Neutrophil (primary cell): ENCODE results near the gene POLD3.
"Not testable (repeated sequence)": the region's sequence is repeated elsewhere in the genome, so short reads cannot be mapped to it uniquely, and the experiment has no call there.

Experiments used
- H3K27ac ChIP-seq: fragments of 200-600 bp; sonication (generic); 2 replicates; pipeline ENCODE4 v1.5.1; 2016; ENCODE audit warnings: mild to moderate bottlenecking, moderate library complexity
- H3K27me3 ChIP-seq: fragments of 200-600 bp; sonication (generic); 2 replicates; pipeline ENCODE4 v1.6.0; 2016; ENCODE audit warnings: mild to moderate bottlenecking
- H3K36me3 ChIP-seq: fragments of 200-600 bp; sonication (generic); 2 replicates; pipeline ENCODE4 v1.5.1; 2017
- H3K4me1 ChIP-seq, 2 experiments: fragments of 200-600 bp in 1 of 2; sonication (generic) in 1 of 2; 1 replicate in 1 of 2; 2 replicates in 1 of 2; pipeline versions ENCODE4 v1.5.1 to v1.6.1; 2013 to 2016; ENCODE audit warnings: low read depth in 1 of 2, low read length in 1 of 2, mild to moderate bottlenecking in 1 of 2, moderate library complexity in 1 of 2; ENCODE audit not compliant: control insufficient read depth in 1 of 2, insufficient read depth in 1 of 2
- H3K4me3 ChIP-seq, 2 experiments: fragments of 200-600 bp in 1 of 2; sonication (generic) in 1 of 2; 1 replicate in 1 of 2; 2 replicates in 1 of 2; pipeline ENCODE4 v1.5.1; 2013 to 2016; ENCODE audit warnings: low read depth in 1 of 2, low read length in 1 of 2, mild to moderate bottlenecking in 1 of 2, moderate library complexity in 1 of 2
- H3K9me3 ChIP-seq: fragments of 200-600 bp; sonication (generic); 2 replicates; pipeline ENCODE4 v1.5.1; 2016
- TF ChIP-seq, protein P1 (sequence below): fragments of 200-600 bp; sonication (generic); IDR thresholded peaks from 2 replicates; pipeline ENCODE4 v1.5.1; 2016; ENCODE audit warnings: antibody characterized with exemption

POLD3 gene

DNA sequence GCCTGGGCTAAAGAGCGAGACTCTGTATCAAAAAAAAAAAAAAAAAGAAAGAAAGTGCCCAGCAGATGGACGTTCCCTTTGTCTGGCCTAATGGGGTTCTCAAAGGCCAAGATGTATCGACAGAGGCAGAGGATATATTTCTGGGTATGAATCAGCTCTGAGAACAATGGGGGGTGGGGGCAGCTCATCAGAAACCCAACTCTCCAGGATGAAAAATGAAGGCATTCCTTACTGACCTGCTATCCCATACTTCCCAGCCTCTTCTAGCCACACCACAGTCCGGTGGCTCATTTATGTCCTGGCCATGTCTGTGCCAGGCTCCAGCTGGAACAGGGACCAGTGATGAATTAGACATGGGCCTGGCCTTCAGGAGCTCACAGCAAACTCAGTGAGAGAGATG, 15.2 kb upstream of the POLD3 start:
- TF ChIP-seq, protein P1, sequence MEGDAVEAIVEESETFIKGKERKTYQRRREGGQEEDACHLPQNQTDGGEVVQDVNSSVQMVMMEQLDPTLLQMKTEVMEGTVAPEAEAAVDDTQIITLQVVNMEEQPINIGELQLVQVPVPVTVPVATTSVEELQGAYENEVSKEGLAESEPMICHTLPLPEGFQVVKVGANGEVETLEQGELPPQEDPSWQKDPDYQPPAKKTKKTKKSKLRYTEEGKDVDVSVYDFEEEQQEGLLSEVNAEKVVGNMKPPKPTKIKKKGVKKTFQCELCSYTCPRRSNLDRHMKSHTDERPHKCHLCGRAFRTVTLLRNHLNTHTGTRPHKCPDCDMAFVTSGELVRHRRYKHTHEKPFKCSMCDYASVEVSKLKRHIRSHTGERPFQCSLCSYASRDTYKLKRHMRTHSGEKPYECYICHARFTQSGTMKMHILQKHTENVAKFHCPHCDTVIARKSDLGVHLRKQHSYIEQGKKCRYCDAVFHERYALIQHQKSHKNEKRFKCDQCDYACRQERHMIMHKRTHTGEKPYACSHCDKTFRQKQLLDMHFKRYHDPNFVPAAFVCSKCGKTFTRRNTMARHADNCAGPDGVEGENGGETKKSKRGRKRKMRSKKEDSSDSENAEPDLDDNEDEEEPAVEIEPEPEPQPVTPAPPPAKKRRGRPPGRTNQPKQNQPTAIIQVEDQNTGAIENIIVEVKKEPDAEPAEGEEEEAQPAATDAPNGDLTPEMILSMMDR, result no peak
- no peak overlapping the region for H3K27ac ChIP-seq
- no peaks in the 10 kb centered on the region for H3K27me3 ChIP-seq
- H3K4me1 ChIP-seq, result peaks cover 0 to 15% of the 10 kb centered on the region in 2 experiments
- no peaks in the 10 kb centered on the region for H3K36me3 ChIP-seq
- no peak overlapping the region for H3K4me3 ChIP-seq
- no peaks in the 10 kb centered on the region for H3K9me3 ChIP-seq

DNA sequence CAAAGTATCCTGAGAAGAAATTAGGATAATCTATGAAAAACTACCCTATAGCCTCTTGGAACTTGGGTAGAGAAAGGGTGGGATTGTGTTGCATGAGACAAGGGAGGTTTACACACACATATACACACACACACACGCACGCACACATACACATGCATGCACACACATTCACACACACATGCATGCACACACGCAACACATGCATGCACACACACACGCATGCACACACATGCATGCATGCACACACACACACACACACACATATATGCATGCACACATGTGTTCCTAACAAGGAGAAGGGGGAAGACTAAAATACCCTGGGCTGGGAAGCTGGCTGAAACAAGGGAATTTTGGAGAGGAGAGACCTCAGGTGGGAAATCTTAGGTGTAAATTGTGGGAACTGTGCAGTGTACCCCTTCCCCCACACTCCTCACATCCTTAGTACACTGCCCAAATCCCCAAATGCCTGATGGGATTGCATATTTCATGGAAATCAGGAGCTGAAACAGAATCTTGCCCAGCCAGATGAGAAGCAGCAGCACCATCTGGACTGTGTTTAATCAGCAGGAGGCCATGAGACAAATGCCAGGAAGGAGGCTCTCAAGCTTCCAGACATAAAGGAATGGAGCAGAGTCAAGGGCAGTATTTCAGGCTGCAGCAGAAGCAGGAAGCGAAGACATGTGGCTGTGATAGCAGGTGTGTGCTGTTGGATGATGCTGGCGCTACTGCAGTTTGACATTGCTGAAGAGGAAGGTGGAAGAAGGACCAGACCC, 14.6 kb upstream of the POLD3 start:
- Histone ChIP-seq H3K4me3 (no peak overlapping the region), H3K9me3 (no peaks in the 10 kb centered on the region), H3K4me1 (peaks cover 0 to 15% of the 10 kb centered on the region in 2 experiments), H3K36me3 (no peaks in the 10 kb centered on the region), H3K27ac (no peak overlapping the region), H3K27me3 (no peaks in the 10 kb centered on the region)
- TF ChIP-seq, protein P1, result no peak

DNA sequence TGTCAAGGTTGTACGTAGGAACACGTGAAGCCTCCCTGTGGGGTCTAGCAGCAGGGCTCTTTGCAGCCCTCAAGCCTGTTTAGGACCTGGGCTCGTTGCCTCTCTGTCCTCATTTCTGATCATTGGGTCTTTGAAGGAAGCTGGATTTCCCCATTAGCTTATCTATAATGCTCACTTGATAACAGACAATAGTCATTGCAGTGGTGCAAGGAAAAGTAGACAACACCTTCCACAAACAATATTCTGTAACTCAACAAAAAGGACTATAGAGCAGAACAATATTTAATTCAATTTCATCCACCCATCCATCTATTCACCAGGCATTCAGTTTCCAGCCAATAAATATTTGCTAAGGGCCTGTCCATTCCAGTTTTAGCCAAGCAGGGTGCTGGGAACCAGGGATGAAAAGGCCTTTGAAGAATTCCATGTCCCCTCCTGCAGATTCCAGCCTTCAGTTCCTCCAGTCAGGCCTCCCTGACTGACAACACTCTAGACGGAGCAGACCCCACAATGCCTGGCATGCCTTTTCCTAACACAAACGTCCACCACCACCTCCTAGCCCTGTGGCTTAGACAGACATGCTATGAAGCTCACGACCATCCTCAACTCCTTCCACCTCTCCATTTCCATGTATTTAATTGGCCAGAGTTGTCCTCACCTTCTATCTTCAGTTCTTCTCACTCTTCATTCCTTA, 12.7 kb upstream of the POLD3 start:
- H3K36me3 ChIP-seq, result no peaks in the 10 kb centered on the region
- peaks cover 0 to 15% of the 10 kb centered on the region in 2 experiments for H3K4me1 ChIP-seq
- TF ChIP-seq, protein P1, result no peak
- H3K4me3 ChIP-seq, result no peak overlapping the region
- H3K27me3 ChIP-seq, result no peaks in the 10 kb centered on the region
- no peak overlapping the region for H3K27ac ChIP-seq
- H3K9me3 ChIP-seq, result no peaks in the 10 kb centered on the region

DNA sequence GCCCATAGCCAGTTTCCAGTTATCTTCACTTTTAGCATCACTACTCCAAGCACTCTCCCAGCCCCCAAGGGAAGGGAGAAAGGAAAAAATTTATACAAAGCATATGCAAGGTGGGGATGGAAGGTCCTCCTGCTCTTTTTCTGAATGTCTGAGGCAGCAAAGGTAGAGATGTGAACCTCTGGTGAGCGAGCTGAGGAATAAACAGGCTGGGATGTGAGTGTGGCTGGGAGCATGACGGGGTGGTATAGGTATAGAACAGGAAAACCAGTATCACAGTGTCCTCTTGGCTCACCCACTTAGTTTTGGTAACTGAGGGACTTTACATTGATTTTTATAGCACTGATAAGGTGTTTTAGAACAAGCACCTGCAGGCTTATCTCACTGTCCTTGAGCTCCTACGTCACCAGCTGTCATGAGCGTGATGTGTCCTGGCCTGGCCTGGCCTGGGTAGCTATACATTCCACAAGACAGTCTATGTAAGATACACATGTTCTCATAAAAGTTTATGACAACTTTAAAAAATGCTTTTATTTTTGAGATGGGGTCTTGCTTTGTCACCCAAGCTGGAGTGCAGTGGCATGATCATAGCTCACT, 10.3 kb upstream of the POLD3 start:
- H3K4me3 ChIP-seq, result no peak overlapping the region
- no peaks in the 10 kb centered on the region for H3K36me3 ChIP-seq
- H3K27me3 ChIP-seq, result no peaks in the 10 kb centered on the region
- no peaks in the 10 kb centered on the region for H3K9me3 ChIP-seq
- TF ChIP-seq, protein P1, result no peak
- peak overlapping the region; percentile 73 for H3K27ac ChIP-seq
- H3K4me1 ChIP-seq, result peaks cover 0 to 15% of the 10 kb centered on the region in 2 experiments

DNA sequence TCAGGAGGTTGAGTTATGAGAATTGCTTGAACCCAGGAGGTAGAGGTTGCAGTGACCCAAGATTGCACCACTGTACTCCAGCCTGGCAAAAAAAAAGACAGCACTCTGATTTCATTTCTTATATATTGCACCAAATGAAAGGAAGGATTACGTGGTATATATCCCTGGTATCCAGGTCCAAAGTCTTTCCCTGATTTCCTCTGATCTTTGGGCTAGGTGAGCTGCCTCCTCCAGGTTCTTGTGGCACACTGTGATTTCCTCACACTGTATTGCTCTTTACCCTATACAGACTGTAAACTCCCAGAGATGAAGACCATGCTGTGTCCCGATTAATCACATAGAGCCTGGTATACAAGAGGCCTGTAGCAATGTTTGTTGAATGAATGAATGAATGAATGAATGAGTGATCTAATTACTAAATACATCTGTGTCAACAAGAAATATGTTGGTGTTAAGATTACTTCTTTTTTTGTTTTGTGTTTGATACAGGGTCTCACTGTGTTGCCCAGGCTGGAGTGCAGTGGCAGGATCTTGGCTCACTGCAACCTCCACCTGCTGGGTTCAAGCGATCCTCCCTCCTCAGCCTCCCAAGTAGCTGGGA, 9.3 kb upstream of the POLD3 start:
- no peaks in the 10 kb centered on the region for H3K9me3 ChIP-seq
- TF ChIP-seq, protein P1, result no peak
- H3K27me3 ChIP-seq, result no peaks in the 10 kb centered on the region
- H3K4me1 ChIP-seq, result peaks cover 0 to 15% of the 10 kb centered on the region in 2 experiments
- H3K27ac ChIP-seq, result no peak overlapping the region
- no peak overlapping the region for H3K4me3 ChIP-seq
- H3K36me3 ChIP-seq, result no peaks in the 10 kb centered on the region

DNA sequence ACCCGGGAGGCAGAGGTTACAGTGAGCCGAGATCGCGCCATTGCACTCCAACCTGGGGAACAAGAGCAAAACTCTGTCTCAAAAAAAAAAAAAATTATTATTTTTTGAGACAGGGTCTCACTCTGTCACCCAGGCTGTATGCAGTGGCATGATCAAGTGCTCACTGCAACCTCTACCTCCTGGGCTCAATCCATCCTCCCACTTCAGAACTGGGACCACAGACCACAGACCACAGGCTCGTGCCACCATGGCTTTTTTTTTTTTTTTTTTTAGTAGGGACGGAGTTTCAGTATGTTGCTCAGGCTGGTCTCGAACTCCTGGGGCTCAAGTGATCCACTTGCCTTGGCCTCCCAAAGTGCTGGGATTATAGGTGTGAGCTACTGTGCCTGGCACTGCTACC, 1.9 kb upstream of the POLD3 start:
- H3K4me1 ChIP-seq, result peaks cover 9 to 10% of the 10 kb centered on the region in 2 experiments
- not testable (repeated sequence) for H3K36me3 ChIP-seq, H3K9me3 ChIP-seq, H3K4me3 ChIP-seq, H3K27ac ChIP-seq, H3K27me3 ChIP-seq
